GM23338 (cell line): ENCODE measurements around the gene CALR. TPM values are rescaled to one million over a fixed set of nuclear protein-coding genes. Genes with fewer than 3 reads are reported as not detected.

Experiments used
- ATAC-seq: fragments of 200-7000 bp; cut with Tn5 transposase; 3 replicates; pipeline ENCODE4 v1.9.1; 2020
- DNase-seq: peaks from one replicate; pipeline ENCODE4 v3.0.0-alpha.2; 2015; ENCODE audit warnings: low spot score
- H2AFZ ChIP-seq: fragments of 200-600 bp; sonication (generic); 2 replicates; pipeline ENCODE4 v1.8.0; 2016; ENCODE audit warnings: antibody characterized with exemption, mild to moderate bottlenecking, moderate library complexity
- H3F3A ChIP-seq: fragments of 200-600 bp; sonication (generic); replicated peaks from 2 replicates; pipeline ENCODE4 v1.8.0; 2017; ENCODE audit warnings: antibody characterized with exemption, mixed run types, low read depth
- H3K27ac ChIP-seq: fragments of 200-600 bp; sonication (generic); 2 replicates; pipeline ENCODE4 v1.6.1; 2016; ENCODE audit warnings: low read depth
- H3K27me3 ChIP-seq: fragments of 200-600 bp; sonication (generic); 2 replicates; pipeline ENCODE4 v1.8.0; 2016; ENCODE audit warnings: mild to moderate bottlenecking, mixed run types, moderate library complexity; ENCODE audit not compliant: insufficient read depth
- H3K36me3 ChIP-seq: fragments of 200-600 bp; sonication (generic); 2 replicates; pipeline ENCODE4 v1.8.0; 2016; ENCODE audit warnings: mild to moderate bottlenecking; ENCODE audit not compliant: insufficient read depth
- H3K4me1 ChIP-seq: fragments of 200-600 bp; sonication (generic); 2 replicates; pipeline ENCODE4 v1.8.0; 2016; ENCODE audit warnings: mild to moderate bottlenecking, moderate library complexity; ENCODE audit not compliant: insufficient read depth
- H3K4me2 ChIP-seq: fragments of 200-600 bp; sonication (generic); 2 replicates; pipeline ENCODE4 v1.7.1; 2017; ENCODE audit warnings: mixed run types
- H3K4me3 ChIP-seq: fragments of 200-600 bp; sonication (generic); 2 replicates; pipeline ENCODE4 v1.6.1; 2016; ENCODE audit warnings: mixed run types
- H3K79me2 ChIP-seq: fragments of 200-600 bp; sonication (generic); replicated peaks from 2 replicates; pipeline ENCODE4 v1.8.0; 2017; ENCODE audit warnings: mild to moderate bottlenecking; ENCODE audit not compliant: insufficient read depth
- H3K9me2 ChIP-seq: fragments of 200-600 bp; sonication (generic); 2 replicates; pipeline ENCODE4 v1.8.0; 2017; ENCODE audit not compliant: insufficient read depth
- H4K20me1 ChIP-seq: fragments of 200-600 bp; sonication (generic); replicated peaks from 2 replicates; pipeline ENCODE4 v1.8.0; 2017; ENCODE audit warnings: mild to moderate bottlenecking; ENCODE audit not compliant: insufficient read depth
- H3K27ac Mint-ChIP-seq: 2 replicates; pipeline ENCODE4 v1.8.0; 2020; ENCODE audit warnings: inconsistent platforms, mild to moderate bottlenecking, moderate library complexity, mixed read lengths
- H3K27me3 Mint-ChIP-seq: 3 replicates; pipeline ENCODE4 v1.8.0; 2022; ENCODE audit warnings: low read depth, mild to moderate bottlenecking, moderate library complexity, mixed read lengths, inconsistent platforms; ENCODE audit not compliant: insufficient read depth, poor library complexity
- H3K36me3 Mint-ChIP-seq: 3 replicates; pipeline ENCODE4 v1.8.0; 2021; ENCODE audit warnings: low read depth, mild to moderate bottlenecking, inconsistent platforms, moderate library complexity, mixed read lengths
- H3K4me1 Mint-ChIP-seq: 3 replicates; pipeline ENCODE4 v1.8.0; 2020; ENCODE audit warnings: mild to moderate bottlenecking, inconsistent platforms, mixed read lengths
- H3K4me3 Mint-ChIP-seq: 3 replicates; pipeline ENCODE4 v1.8.0; 2021; ENCODE audit warnings: moderate library complexity, mild to moderate bottlenecking, inconsistent platforms, mixed read lengths
- H3K9me3 Mint-ChIP-seq: 3 replicates; pipeline ENCODE4 v1.8.0; 2020; ENCODE audit warnings: moderate library complexity, mild to moderate bottlenecking, inconsistent platforms, mixed read lengths
- CTCF ChIP-seq, 2 experiments: fragments of 200-600 bp in 1 of 2; sonication (generic) in 1 of 2; conservative IDR thresholded peaks; 2 replicates each; pipeline versions ENCODE4 v1.5.1 to v1.6.1; 2016 to 2017; ENCODE audit warnings: antibody characterized with exemption in 2 of 2, low read depth in 2 of 2, mild to moderate bottlenecking in 2 of 2, moderate library complexity in 1 of 2
- EZH2 ChIP-seq: fragments of 200-600 bp; sonication (generic); IDR thresholded peaks from one replicate; pipeline ENCODE4 v1.8.0; 2017; ENCODE audit warnings: antibody characterized with exemption, mild to moderate bottlenecking, low read depth; ENCODE audit not compliant: unreplicated experiment
- POLR2AphosphoS5 ChIP-seq: IDR thresholded peaks from 2 replicates; pipeline ENCODE4 v1.6.1; 2016; ENCODE audit warnings: antibody characterized with exemption, low read depth
- ZNF462 ChIP-seq: fragments of 250-450 bp; sonication (Bioruptor Pico); IDR thresholded peaks from 2 replicates; pipeline ENCODE4 v1.5.0; 2020; ENCODE audit warnings: mild to moderate bottlenecking, moderate library complexity
- polyA plus RNA-seq: library from polyadenylated mRNA; unstranded; fragments of >200 nt; fragmentation: Nextera tagmentation; extraction: Ambion mirVana; gene quantifications from 2 replicates; pipeline ENCODE4 v1.2.1, GENCODE V29; 2016
- total RNA-seq: library from RNA; depleted of rRNA; stranded (reverse); fragments of >200 nt; shearing (Covaris generic); gene quantifications from 2 replicates; pipeline ENCODE4 v1.2.3, GENCODE V29; 2014

Gene CALR
- total and polyA plus RNA-seq, 2 experiments from 2014 or later: 760 to 1,131 TPM

- TF ChIP-seq CTCF (conservative IDR thresholded peaks at IDR 0.05; ENCODE audit: low read depth in 2 of 2) (no peak), ZNF462 (CRISPR knock-in tag) (no peak), POLR2AphosphoS5 (no peak), EZH2 (no peak)
- peaks cover 39% of the 10 kb centered on the region for H3K27me3 ChIP-seq
- DNase-seq (no peak), ATAC-seq (no peak)
- Mint-ChIP-seq H3K9me3 (no peaks in the 10 kb centered on the region), H3K4me3 (no peak overlapping the region), H3K27ac (no peak overlapping the region), H3K27me3 (peaks cover 21% of the 10 kb centered on the region), H3K36me3 (no peaks in the 10 kb centered on the region), H3K4me1 (peaks cover 9% of the 10 kb centered on the region)
- H3F3A ChIP-seq: peaks cover 13% of the 10 kb centered on the region; the same call in 1 of the 2 replicates
- no peak overlapping the region for H2AFZ ChIP-seq
- no peaks in the 10 kb centered on the region for H4K20me1 ChIP-seq
- no peak overlapping the region for H3K4me3 ChIP-seq
- no peaks in the 10 kb centered on the region for H3K36me3 ChIP-seq
- H3K4me2 ChIP-seq: no peak overlapping the region
- no peaks in the 10 kb centered on the region; the same call in 1 of the 2 replicates for H3K4me1 ChIP-seq
- H3K79me2 ChIP-seq: no peaks in the 10 kb centered on the region
- H3K27ac ChIP-seq: no peak overlapping the region
- H3K9me2 ChIP-seq: no peaks in the 10 kb centered on the region
Observed at GRCh38 chr19:12984143-12984627, 45.8 kb downstream of the CALR start.
